Uterus (tissue), 4 donors: Measurements from ENCODE around the gene PRRT3. TPM values are rescaled to one million over a fixed set of nuclear protein-coding genes. Genes with fewer than 3 reads are reported as not detected.

Source experiments
- DNase-seq, 2 donors: peaks; one replicate each; pipeline ENCODE4 v3.0.0-alpha.2; 2019 to 2020
- H3K27ac ChIP-seq, 2 donors: fragments of 200-600 bp; sonication (generic); 1 replicate in 1 of 2; 2 replicates in 1 of 2; pipeline ENCODE4 v1.5.1; 2016 to 2018
- H3K27me3 ChIP-seq, 2 donors: fragments of 200-600 bp; sonication (generic); one replicate each; pipeline ENCODE4 v1.5.1; 2018 to 2019; ENCODE audit warnings: control low read depth in 1 of 2
- H3K36me3 ChIP-seq, 2 donors: fragments of 200-600 bp; sonication (generic); one replicate each; pipeline ENCODE4 v1.5.1; 2019; ENCODE audit warnings: control low read depth in 1 of 2
- H3K4me1 ChIP-seq, 2 donors: fragments of 200-600 bp; sonication (generic); one replicate each; pipeline ENCODE4 v1.5.1; 2018 to 2019; ENCODE audit warnings: control low read depth in 1 of 2
- H3K4me3 ChIP-seq, 2 donors: fragments of 200-600 bp; sonication (generic); 1 replicate in 1 of 2; 2 replicates in 1 of 2; pipeline ENCODE4 v1.5.1; 2018 to 2019; ENCODE audit warnings: mild to moderate bottlenecking in 1 of 2
- H3K9me3 ChIP-seq, 2 donors: fragments of 200-600 bp; sonication (generic); one replicate each; pipeline ENCODE4 v1.5.1; 2019; ENCODE audit warnings: control low read depth in 1 of 2
- POLR2A ChIP-seq, 2 donors: fragments of 450-650 bp; IDR thresholded peaks; one replicate each; pipeline ENCODE4 v1.6.1; 2016; ENCODE audit warnings: antibody characterized with exemption in 2 of 2, mild to moderate bottlenecking in 1 of 2, moderate library complexity in 1 of 2
- intact Hi-C: fragments of 100-400 bp; cut with DNase I; formaldehyde crosslinking; loops from one replicate; pipeline ENCODE4 v1.15.1; 2023; ENCODE audit warnings: low total_unique reads
- total RNA-seq, 4 donors: library from RNA; depleted of rRNA in 3 of 4; stranded (reverse); fragments of >200 nt in 3 of 4; gene quantifications; one replicate each; pipeline versions ENCODE4 v1.1.0 to v1.2.4, GENCODE V29; 2014 to 2023
- TF ChIP-seq, protein P1 (sequence below), 4 experiments: fragments of 200-600 bp in 2 of 4; fragments of 450-650 bp in 2 of 4; sonication (generic) in 2 of 4; IDR thresholded peaks; one replicate each; pipeline ENCODE4 v1.5.1; 2016 to 2019; ENCODE audit warnings: antibody characterized with exemption in 4 of 4, mild to moderate bottlenecking in 2 of 4, moderate library complexity in 1 of 4
- donor health status: DM: yes; HTN: yes; CAD: no.

The PRRT3 gene
- total RNA-seq, 4 donors from 2014 or later, result 0.51 to 8.2 (median 2.2) TPM

DNA sequence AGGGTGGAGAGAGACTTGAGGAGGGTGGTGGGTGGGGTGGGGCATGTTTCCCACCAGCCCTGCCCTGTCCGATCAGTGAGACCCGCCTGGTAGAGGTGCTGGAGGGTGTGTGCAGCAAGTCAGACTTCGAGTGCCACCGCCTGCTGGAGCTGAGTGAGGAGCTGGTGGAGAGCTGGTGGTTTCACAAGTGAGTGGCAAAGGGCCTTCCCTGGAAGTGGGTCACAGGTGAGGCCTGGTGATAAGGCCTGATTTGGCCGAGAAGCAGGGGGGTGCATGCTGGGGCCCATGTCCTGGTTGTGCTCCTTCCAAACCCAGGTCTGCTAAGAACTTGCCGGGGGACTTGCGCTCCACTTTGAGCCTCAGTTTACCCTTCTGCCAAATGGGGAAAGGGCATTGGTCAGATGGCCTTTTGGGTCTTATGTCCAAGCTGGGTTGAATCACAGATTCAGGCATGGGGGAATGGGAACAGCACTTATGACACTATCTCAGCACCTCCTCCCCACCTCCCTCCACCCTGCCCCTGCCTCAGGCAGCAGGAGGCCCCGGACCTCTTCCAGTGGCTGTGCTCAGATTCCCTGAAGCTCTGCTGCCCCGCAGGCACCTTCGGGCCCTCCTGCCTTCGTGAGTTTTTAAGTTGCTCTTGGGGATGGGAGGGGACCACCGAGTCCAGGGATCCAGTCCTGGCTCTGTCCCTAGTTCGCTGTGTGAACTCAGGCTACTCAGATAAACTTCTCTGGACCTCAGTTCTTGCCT lies 14.5 kb downstream of the PRRT3 start:
- H3K27ac ChIP-seq, result no peak overlapping the region
- no peak overlapping the region for H3K4me3 ChIP-seq
- H3K9me3 ChIP-seq, result no peaks in the 10 kb centered on the region
- H3K4me1 ChIP-seq, result peaks cover 5 to 9% of the 10 kb centered on the region in 2 donors
- H3K36me3 ChIP-seq, result no peaks in the 10 kb centered on the region
- intact Hi-C loops, result no loop called here
- TF ChIP-seq, protein P1, sequence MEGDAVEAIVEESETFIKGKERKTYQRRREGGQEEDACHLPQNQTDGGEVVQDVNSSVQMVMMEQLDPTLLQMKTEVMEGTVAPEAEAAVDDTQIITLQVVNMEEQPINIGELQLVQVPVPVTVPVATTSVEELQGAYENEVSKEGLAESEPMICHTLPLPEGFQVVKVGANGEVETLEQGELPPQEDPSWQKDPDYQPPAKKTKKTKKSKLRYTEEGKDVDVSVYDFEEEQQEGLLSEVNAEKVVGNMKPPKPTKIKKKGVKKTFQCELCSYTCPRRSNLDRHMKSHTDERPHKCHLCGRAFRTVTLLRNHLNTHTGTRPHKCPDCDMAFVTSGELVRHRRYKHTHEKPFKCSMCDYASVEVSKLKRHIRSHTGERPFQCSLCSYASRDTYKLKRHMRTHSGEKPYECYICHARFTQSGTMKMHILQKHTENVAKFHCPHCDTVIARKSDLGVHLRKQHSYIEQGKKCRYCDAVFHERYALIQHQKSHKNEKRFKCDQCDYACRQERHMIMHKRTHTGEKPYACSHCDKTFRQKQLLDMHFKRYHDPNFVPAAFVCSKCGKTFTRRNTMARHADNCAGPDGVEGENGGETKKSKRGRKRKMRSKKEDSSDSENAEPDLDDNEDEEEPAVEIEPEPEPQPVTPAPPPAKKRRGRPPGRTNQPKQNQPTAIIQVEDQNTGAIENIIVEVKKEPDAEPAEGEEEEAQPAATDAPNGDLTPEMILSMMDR (IDR thresholded peaks at IDR 0.05), result no peak
- TF ChIP-seq POLR2A (IDR thresholded peaks at IDR 0.05), result no peak
- no peaks in the 10 kb centered on the region for H3K27me3 ChIP-seq
- DNase-seq, result no peak

DNA sequence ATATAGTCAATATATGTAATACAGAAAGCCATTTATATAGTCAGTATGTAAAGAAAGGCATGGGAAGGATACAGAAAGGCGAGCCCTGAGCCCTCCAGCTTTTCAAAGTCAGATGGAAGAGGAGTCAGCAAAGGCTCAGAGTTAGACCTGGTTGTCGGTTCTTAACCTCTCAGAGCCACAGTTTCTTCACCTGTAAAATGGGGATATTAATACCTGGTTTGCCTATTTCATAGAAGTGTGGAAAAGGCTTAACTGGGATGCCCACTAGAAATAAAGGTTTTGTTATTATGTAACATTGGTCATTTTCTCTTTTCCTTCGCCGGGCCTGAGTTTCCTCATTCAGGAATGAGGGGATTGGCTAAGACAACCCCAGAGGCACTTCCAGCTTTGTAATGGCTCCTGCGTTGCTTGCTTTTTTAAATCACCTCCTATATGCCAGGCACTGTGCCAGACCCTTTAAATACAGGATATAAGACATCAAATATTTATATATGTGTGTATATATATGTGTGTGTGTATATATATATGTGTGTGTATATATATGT lies 16.2 kb downstream of the PRRT3 start:
- H3K36me3 ChIP-seq, result no peaks in the 10 kb centered on the region
- DNase-seq, result no peak
- H3K4me1 ChIP-seq, result peaks cover 5 to 9% of the 10 kb centered on the region in 2 donors
- intact Hi-C loops, result no loop called here
- H3K27me3 ChIP-seq, result no peaks in the 10 kb centered on the region
- H3K9me3 ChIP-seq, result no peaks in the 10 kb centered on the region
- H3K4me3 ChIP-seq, result no peak overlapping the region
- no peak overlapping the region for H3K27ac ChIP-seq
- no peak for TF ChIP-seq POLR2A (IDR thresholded peaks at IDR 0.05)
- TF ChIP-seq, protein P1 (IDR thresholded peaks at IDR 0.05), result no peak

DNA sequence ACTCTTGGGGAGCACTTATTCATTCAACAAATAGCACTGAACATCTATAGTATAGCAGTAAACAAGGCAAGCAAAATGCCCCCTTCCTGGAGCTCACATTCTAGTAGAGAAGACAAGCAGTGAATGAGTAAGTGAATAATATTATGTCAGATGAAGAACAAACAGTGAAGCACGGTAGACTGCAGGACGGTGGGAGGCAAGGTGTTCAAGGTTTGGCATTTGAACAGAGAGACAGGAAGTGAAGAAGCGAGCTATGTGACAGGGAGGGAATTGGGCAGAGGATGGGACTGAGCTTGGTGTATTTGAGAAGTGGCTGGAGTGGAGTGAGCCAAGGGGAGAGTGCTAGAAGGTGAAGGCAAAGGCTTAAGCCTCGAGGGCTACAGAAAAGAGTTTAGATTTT lies 17.2 kb downstream of the PRRT3 start:
- H3K4me1 ChIP-seq, result peaks cover 5 to 9% of the 10 kb centered on the region in 2 donors
- intact Hi-C loops, result no loop called here
- TF ChIP-seq POLR2A (IDR thresholded peaks at IDR 0.05), result no peak
- TF ChIP-seq, protein P1 (IDR thresholded peaks at IDR 0.05), result no peak
- H3K9me3 ChIP-seq, result no peaks in the 10 kb centered on the region
- H3K27ac ChIP-seq, result peak overlapping the region; percentile 92 to 94
- no peak for DNase-seq
- H3K36me3 ChIP-seq, result no peaks in the 10 kb centered on the region
- H3K4me3 ChIP-seq, result peak overlapping the region in 1 of 2 donors; percentile 75
- no peaks in the 10 kb centered on the region for H3K27me3 ChIP-seq

DNA sequence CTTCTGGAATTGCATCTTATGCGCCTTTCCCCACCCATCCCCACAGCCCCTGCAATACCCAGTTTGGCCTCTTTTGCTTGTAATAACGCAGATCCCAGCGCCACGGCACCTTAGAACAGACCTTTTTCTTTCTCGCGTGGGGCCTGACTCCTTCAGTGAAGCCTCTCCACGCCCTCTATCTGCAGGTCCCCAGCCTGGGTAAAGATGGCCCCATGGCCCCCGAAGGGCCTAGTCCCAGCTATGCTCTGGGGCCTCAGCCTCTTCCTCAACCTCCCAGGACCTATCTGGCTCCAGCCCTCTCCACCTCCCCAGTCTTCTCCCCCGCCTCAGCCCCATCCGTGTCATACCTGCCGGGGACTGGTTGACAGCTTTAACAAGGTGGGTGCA lies 18.0 kb downstream of the PRRT3 start:
- Histone ChIP-seq H3K27me3 (no peaks in the 10 kb centered on the region), H3K9me3 (no peaks in the 10 kb centered on the region), H3K27ac (peak overlapping the region; percentile 92 to 94), H3K36me3 (no peaks in the 10 kb centered on the region), H3K4me1 (peaks cover 5 to 9% of the 10 kb centered on the region in 2 donors), H3K4me3 (peak overlapping the region; percentile 59 to 75)
- intact Hi-C loops, result no loop called here
- no peak for TF ChIP-seq POLR2A (IDR thresholded peaks at IDR 0.05)
- TF ChIP-seq, protein P1 (IDR thresholded peaks at IDR 0.05), result peak in 2 of 4 experiments; percentile 3 to 31
- DNase-seq, result peak in 1 of 2 donors; percentile 44

DNA sequence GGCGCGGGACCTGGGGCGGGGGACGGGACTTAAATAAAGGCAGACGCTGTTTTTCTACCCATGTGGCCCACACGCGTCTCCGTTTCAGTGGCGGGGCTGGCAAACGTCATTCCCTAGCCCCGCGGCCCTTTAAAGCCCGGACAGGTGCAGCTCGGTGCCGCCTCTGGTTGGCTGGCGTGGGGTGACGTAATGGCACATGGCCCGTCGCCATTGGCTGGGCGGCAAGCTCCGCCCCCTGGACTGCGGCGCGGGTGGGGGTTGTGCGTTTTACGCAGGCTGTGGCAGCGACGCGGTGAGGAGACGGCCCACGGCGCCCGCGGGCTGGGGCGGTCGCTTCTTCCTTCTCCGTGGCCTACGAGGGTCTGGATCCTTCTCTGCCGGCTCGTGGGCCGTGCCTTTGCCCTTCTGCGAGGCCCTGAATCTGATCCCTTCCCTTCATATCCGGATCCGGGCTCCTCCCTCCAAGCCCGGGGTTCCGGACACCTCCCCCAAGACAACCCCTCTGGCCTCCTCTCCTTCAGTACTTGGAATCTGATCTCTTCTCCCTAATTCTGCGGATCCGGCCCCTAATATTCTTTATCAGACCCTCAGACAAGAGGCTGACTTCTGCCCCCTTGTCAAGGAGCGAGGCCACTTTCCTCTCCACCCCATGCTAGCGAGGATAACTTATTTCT lies 18.5 kb downstream of the PRRT3 start, which contains the start of gene CRELD1:
Gene CRELD1 (plus strand): TSS at position 274 of the 674 bp plus-strand sequence. CDS start 605 bp downstream, outside the sequence.
- Histone ChIP-seq H3K4me3 (peak within 1 kb of the TSS; percentile 59 to 75), H3K27ac (peak within 1 kb of the TSS; percentile 92 to 94), H3K27me3 (no peaks in the 10 kb centered on the region), H3K36me3 (no peaks in the 10 kb centered on the region), H3K4me1 (peaks cover 5 to 9% of the 10 kb centered on the region in 2 donors), H3K9me3 (no peaks in the 10 kb centered on the region)
- DNase-seq, result peak; percentile 95
- TF ChIP-seq, protein P1 (IDR thresholded peaks at IDR 0.05), result peak in 1 of 4 experiments; percentile 25
- peak; percentile 90 to 92 for TF ChIP-seq POLR2A (IDR thresholded peaks at IDR 0.05)
- intact Hi-C loops, result no loop called here
